ENCODE results near the gene KLHL2.
"Not testable (repeated sequence)": the region's sequence is repeated elsewhere in the genome, so short reads cannot be mapped to it uniquely, and the experiment has no call there.

The KLHL2 gene

DNA sequence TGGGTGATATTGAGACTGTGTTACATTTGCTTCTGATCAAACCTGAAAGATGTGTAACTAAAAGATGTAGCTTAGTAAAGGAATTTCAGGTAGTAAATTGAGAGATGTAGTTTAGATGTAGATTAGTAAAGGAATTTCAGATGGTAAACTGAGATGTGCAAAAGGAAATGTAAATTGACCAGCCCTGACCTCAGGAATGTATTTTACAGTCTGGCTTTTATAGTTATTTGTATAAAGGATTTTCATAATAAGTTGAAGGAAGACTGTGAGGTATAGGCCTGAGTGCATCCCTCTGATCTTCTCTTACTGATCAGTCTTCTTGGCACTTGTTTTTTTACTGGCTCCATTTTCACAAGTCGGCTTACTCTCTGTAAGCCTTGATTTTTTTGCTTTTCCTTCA, 3.2 kb downstream of the KLHL2 start:
- peaks cover 75% of the 10 kb centered on the region for H3K4me1 Mint-ChIP-seq
- no peak for DNase-seq
- no peak overlapping the region for H3K27ac Mint-ChIP-seq
- peak overlapping the region; percentile 1 for H3K4me3 Mint-ChIP-seq
- no peak for ATAC-seq
- H3K9me3 Mint-ChIP-seq, result no peaks in the 10 kb centered on the region
- H3K27me3 Mint-ChIP-seq, result no peaks in the 10 kb centered on the region
- H3K36me3 Mint-ChIP-seq (ENCODE audit: low read depth), result no peaks in the 10 kb centered on the region

DNA sequence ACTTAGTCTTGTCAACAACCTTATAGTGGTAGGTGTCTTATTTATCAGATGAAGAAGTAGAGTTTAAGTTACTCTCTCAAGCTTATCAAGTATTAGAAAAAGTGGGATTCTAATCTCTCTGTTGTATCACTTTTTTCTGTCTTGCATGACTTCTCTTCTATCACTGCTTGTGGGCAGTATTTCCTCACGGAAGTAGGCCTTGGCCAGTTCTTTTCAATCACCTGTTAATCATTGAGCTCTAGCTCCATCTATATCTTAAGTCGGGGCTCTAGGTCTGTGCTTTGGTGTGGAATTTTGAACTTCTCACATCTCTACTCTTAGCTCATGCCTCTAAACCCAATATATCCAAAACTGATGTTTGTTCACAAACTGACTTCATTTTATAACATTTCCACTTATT, 5.3 kb downstream of the KLHL2 start:
- H3K9me3 Mint-ChIP-seq; H3K27ac Mint-ChIP-seq; H3K36me3 Mint-ChIP-seq (ENCODE audit: low read depth); ATAC-seq; H3K4me3 Mint-ChIP-seq; DNase-seq; H3K27me3 Mint-ChIP-seq: not testable (repeated sequence)
- H3K4me1 Mint-ChIP-seq, result peaks cover 80% of the 10 kb centered on the region

DNA sequence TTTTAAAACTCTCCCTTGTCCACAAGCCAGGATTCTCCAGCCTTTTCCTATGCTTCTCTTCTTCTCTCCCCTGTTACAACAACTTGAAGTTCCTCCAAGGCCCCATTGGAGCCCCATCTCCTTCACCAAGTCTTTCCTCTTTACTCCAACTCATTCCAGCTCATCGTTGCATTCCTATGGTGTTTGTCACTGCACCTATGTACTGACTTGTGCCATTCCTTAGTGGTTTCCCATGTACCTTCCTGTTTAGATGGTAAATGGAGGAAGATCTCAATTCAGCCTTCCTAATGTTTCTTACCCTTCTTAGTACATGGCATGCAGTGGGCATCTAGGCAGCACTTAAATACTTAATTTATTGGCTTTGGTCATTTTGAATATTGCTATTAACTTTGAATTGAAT, 6.0 kb downstream of the KLHL2 start:
- H3K27ac Mint-ChIP-seq, ATAC-seq: not testable (repeated sequence)
- H3K4me1 Mint-ChIP-seq, result peaks cover 84% of the 10 kb centered on the region

DNA sequence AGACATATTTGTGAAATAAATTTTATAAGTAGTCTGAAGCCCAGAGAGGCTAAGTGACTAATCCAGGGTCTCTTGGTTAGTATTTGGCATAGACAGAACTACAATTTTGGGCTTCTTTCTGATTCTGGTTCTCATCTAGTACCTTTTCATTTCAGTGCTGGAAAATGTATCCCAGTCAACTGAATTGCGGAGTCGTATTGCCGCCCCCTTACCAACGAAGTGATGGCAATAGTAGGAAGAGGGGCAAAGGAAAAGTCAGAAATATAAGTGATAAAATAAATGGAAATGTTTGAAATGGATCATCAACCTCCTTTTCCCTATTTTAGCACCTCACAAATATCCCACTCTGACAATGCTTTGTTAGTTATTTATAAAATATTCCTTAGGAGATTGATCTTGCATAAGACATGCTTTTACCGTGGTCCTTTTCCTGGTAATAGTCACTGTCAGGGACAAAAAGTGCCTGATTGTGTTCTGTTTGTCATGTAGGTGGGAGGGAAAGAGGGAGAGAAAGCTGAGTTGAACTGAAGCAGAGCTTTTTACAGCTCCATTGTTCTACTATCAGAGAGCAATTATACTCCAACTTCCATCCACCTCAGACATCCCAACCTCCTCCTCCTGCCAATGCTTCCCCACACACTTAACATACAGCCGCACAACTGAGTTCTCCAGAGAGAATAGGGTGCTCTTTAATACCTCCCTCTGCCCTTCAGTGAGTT, 6.8 kb downstream of the KLHL2 start:
- not testable (repeated sequence) for ATAC-seq, DNase-seq, H3K4me3 Mint-ChIP-seq, H3K9me3 Mint-ChIP-seq, H3K27ac Mint-ChIP-seq, H3K27me3 Mint-ChIP-seq
- H3K36me3 Mint-ChIP-seq (ENCODE audit: low read depth), result peaks cover 12% of the 10 kb centered on the region
- H3K4me1 Mint-ChIP-seq, result peaks cover 77% of the 10 kb centered on the region

More for the DNA sequence above, 6.0 kb downstream of the KLHL2 start:
- DNase-seq, H3K4me3 Mint-ChIP-seq, H3K27me3 Mint-ChIP-seq, H3K9me3 Mint-ChIP-seq: not testable (repeated sequence)
- peaks cover 10% of the 10 kb centered on the region for H3K36me3 Mint-ChIP-seq (ENCODE audit: low read depth)

DNA sequence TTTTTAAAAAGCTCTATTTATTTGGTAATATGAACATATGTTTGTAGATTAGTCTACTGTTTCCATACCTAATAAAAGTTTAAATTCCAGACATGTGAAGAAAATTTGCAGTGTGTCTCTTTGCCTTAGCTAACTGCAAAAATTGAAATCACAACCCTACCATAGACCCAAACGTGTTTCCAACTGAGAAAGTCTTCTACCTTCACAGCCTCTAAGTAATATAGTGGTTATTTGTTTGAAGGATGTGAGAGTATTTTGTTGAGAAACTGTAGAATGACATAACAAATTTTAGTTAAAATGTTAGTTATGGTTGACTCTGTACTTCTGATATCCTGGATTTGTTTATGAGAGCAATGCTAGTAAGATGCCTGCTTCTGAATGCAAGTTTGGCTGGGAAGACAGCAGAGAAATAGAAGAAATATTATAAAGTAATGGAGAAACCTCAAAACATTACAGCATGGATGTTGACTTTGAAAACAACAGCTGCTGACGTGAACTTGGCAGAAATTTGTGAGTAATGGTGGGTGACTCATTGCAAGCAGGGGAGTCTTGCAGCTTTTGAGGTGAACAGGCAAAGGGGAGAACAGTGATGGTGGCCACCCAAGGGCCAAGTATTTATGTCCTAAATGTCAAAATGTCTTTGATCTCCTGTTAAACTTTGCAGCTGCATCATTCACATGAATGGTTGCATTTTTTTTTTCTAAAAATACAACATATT, 7.8 kb downstream of the KLHL2 start:
- Mint-ChIP-seq H3K4me1 (peaks cover 68% of the 10 kb centered on the region), H3K4me3 (peak overlapping the region; percentile 51), H3K27ac (peak overlapping the region; percentile 84), H3K36me3 (ENCODE audit: low read depth) (peaks cover 15% of the 10 kb centered on the region)
- DNase-seq (peak; percentile 41), ATAC-seq (peak; percentile 91)
- not testable (repeated sequence) for H3K27me3 Mint-ChIP-seq, H3K9me3 Mint-ChIP-seq

DNA sequence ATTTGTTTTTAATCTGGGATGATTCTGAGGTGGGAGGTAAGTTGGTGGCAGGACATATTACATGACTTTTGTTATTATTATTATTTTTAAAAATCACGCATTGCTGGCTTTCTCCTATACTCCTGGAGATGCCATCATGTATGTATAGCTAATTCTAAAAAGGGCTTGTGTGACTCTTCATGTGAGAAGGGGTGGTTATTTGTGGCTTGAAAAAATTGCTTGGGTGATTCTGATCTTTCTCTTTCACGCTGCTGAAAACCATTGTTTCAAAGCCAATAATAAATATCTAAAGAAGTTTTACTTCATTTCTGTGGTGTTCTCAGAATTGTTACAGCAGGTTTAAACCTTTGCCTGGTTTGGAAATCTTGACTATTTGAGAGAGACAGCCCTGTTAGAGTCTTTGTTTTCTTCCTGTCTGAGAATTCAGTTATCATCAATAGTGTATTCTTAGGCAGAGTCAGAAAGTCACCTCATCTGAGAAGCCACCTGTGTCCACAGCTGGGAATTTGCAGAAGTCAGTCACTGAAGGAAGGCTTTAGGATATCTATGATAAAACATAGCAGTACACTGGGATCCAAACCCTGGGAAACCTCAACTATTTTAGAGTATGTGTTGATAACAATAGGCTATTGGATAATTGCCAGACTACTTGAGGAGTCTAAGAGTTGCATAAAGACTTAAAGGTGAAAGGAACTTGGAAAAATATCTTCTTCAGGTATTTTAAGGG, 8.6 kb downstream of the KLHL2 start:
- H3K36me3 Mint-ChIP-seq (ENCODE audit: low read depth), result peaks cover 17% of the 10 kb centered on the region
- H3K4me3 Mint-ChIP-seq, result peak overlapping the region; percentile 51
- peak overlapping the region; percentile 84 for H3K27ac Mint-ChIP-seq
- not testable (repeated sequence) for H3K27me3 Mint-ChIP-seq, H3K9me3 Mint-ChIP-seq, DNase-seq
- ATAC-seq, result peak; percentile 39
- H3K4me1 Mint-ChIP-seq, result peaks cover 62% of the 10 kb centered on the region

DNA sequence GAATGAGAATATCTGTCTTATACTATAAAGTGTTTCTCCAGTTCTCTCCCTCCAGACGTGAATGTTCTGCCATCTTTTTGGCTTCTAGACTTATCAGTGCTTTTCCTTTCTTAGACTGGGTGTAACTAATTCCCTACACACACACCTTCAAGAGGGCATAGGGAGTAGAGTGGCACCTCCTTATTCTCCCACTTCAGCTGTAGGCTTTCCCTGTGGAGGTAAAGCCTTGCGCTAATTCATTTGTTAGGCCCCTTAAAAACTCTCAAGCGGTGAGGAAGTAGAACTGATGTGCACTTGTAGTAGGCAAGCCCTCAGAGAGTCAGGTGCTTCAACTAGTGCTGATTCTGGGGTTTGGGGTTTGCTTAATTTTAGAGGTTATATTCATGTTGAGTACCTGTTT, 10.0 kb downstream of the KLHL2 start:
- no peaks in the 10 kb centered on the region for H3K27me3 Mint-ChIP-seq
- peaks cover 27% of the 10 kb centered on the region for H3K36me3 Mint-ChIP-seq (ENCODE audit: low read depth)
- DNase-seq (no peak), ATAC-seq (no peak)
- H3K4me1 Mint-ChIP-seq, result peaks cover 65% of the 10 kb centered on the region
- H3K4me3 Mint-ChIP-seq, result no peak overlapping the region
- H3K27ac Mint-ChIP-seq, result no peak overlapping the region
- H3K9me3 Mint-ChIP-seq, result no peaks in the 10 kb centered on the region

DNA sequence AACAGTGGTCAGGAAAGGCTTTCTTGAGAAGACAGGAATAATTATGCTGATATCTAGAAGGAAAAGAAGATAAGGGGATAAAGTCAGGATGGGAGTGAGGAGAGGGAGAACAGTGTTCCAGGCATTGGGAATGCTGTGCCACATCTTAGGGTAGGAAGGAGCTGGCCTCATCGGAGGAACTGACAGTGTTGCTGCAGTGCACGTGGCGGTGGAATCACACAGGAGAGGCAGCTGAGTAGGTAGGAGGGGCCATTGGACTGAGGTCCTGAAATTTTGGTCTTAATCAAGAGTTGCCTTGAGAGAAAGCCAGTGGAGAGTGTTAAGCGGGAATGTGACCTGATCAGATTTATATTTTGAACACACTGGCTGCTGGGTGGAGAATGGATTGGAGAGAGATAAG, 13.9 kb downstream of the KLHL2 start:
- Mint-ChIP-seq H3K36me3 (ENCODE audit: low read depth) (peaks cover 35% of the 10 kb centered on the region), H3K4me1 (peaks cover 44% of the 10 kb centered on the region), H3K27ac (peak overlapping the region; percentile 15)
- not testable (repeated sequence) for H3K9me3 Mint-ChIP-seq, H3K4me3 Mint-ChIP-seq, H3K27me3 Mint-ChIP-seq, DNase-seq, ATAC-seq

DNA sequence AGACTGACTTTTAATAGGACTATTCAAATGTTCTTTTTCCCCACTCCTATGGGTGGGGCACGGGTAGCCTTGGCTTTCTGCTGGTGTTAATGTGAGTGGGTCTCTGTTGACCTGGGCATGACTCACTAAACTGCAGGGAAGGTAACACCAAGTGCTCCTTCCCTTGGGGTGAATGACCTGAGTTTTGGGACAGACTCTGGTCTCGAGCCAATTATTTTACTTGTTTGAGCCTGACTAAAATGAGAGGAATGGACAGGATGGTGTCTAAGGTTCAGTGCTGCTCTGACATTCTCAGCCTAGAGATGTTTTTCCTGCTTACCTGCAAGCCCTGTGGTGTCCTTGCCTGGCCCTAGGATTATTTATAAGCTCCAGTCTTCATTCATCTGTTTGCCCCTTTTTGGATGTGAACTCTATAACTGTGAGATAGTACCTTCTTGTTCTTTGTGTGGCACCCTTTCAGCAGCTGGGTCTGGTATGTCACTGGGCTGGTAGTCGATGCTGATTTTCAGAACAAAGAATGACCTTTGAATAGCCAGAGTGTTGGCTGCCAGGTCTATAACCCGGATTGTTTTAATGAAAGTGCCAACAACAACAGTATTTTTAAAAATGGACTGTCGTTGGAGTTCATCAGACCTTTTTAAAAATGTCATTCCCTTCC, 14.8 kb downstream of the KLHL2 start:
- not testable (repeated sequence) for DNase-seq, H3K9me3 Mint-ChIP-seq, H3K4me3 Mint-ChIP-seq, ATAC-seq, H3K27me3 Mint-ChIP-seq
- H3K4me1 Mint-ChIP-seq, result peaks cover 36% of the 10 kb centered on the region
- H3K27ac Mint-ChIP-seq, result peak overlapping the region; percentile 47
- H3K36me3 Mint-ChIP-seq (ENCODE audit: low read depth), result peaks cover 32% of the 10 kb centered on the region

DNA sequence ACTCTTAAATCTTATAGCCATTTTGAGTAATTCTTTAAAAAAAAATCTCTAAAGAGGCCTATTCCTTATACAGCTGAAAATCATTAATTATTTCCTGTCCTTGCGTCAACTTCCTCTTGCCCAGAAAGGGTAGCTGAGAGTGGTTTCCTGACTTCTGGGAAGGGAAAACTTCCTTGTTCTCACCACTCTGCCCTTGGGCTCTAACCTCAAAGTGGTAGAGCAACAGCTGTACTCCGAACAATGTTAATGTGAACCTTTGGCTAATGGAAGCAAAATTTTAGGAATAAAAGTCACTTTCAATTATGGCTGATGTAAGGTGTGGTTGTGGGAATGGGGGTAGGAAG, 15.3 kb downstream of the KLHL2 start:
- Mint-ChIP-seq H3K27me3 (no peaks in the 10 kb centered on the region), H3K9me3 (no peaks in the 10 kb centered on the region), H3K4me3 (no peak overlapping the region), H3K4me1 (peaks cover 32% of the 10 kb centered on the region), H3K36me3 (ENCODE audit: low read depth) (peaks cover 36% of the 10 kb centered on the region), H3K27ac (peak overlapping the region; percentile 47)
- no peak for ATAC-seq
- DNase-seq, result no peak

DNA sequence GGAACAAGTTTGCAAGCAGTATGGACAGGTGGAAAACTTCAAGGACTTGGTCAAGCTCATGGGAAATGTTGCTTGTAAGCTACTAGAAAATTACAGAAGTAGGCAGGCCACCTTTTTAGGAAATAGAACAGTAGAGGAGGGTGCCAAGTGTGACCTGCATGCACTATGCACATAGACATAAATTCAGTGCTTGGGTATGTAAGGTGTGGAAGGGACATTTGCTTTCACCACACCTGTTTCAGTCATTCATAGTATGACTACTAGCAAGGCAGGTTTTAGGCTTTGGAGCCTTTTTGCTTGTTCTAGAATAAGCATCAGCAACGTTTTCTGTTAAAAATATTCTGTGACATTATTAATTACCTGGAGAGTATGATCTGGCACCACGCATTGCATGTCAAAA, 20.0 kb downstream of the KLHL2 start:
- peaks cover 40% of the 10 kb centered on the region for H3K36me3 Mint-ChIP-seq (ENCODE audit: low read depth)
- H3K9me3 Mint-ChIP-seq, H3K4me3 Mint-ChIP-seq, ATAC-seq, H3K27me3 Mint-ChIP-seq, H3K27ac Mint-ChIP-seq, DNase-seq: not testable (repeated sequence)
- peaks cover 31% of the 10 kb centered on the region for H3K4me1 Mint-ChIP-seq

DNA sequence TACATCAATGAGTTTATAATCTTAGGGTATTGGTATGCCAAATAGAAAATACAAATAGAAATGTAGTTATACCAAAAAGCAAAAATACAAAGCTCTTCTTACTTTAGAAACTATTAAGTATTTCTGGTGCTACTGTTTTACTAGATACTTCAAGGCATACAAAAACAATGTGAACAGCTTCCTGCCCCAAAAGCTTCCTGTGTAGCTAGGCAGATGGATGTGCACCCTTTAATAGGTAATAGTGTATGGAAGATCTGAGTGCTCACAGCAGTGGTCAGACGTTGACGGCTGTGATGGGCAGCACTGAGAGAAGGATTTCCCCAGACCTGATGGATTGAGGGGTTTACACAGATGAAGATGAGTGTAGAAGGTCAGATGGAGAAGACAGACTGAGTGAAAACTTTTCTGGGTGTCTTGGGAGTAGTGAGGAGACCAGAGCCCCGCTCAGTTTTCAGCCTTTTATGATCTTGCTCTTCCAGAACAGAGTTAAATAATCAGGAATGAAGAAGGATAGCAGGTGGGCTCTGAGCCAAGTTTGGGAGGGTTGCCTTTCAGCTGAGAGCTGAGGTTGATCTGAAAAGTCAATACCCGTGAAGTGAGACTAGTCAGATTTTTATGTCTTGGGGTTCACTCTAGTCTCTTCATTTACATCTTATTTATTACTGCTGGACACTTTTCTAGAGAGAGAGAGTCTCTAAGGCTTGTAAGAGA, 22.3 kb downstream of the KLHL2 start:
- H3K27me3 Mint-ChIP-seq, H3K4me3 Mint-ChIP-seq, DNase-seq, H3K9me3 Mint-ChIP-seq, ATAC-seq: not testable (repeated sequence)
- Mint-ChIP-seq H3K36me3 (ENCODE audit: low read depth) (peaks cover 35% of the 10 kb centered on the region), H3K27ac (peak overlapping the region; percentile 29), H3K4me1 (peaks cover 34% of the 10 kb centered on the region)

DNA sequence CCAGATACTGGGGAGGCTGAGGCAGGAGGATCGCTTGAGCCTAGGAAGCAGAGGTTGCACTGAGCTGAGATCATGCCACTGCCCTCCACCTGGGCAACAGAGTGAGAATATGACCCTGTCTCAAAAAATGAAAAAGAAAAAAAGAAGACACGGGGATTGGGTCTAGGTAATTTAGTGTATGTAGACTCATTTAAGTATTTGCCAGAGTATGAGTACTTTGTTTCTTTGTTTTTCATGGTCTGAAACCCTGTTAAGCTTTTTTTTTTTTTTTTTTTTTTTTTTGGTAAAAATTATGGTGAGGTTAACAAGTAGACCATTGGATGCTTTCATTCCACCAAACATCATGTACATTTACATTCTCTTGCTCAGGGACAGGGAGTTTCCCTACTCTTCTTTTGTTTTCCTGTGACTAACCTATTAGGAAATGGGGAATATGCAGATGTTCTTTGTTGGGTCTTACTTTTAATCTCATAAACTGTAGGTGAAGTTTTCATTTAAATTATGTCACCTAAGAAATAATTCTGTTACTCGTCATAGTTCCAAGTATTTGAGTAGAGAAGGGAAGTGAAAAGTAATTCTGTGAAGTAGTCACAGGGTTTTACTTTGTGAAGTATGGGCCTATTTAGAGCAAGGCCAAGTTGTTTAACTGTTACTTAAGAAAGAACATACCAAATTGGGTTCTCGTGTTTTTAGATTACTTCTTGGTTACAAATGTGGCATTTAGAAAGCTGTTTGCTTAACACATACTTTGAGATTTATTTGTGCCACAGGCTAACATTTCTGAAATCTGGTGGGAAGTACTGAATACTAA, 25.5 kb downstream of the KLHL2 start:
- peaks cover 30% of the 10 kb centered on the region for H3K36me3 Mint-ChIP-seq (ENCODE audit: low read depth)

More for the DNA sequence above, 25.5 kb downstream of the KLHL2 start:
- H3K4me1 Mint-ChIP-seq, result peaks cover 36% of the 10 kb centered on the region
- not testable (repeated sequence) for H3K4me3 Mint-ChIP-seq, H3K27me3 Mint-ChIP-seq, DNase-seq, H3K9me3 Mint-ChIP-seq
- peak overlapping the region; percentile 54 for H3K27ac Mint-ChIP-seq
- ATAC-seq, result peak; percentile 62
